IPS-NIHi7 (cell line): ENCODE results near the gene CNKSR2.

Experiments used
- DNase-seq: peaks from one replicate; pipeline ENCODE4 v3.0.0; 2012; ENCODE audit warnings: mixed read lengths; ENCODE audit errors: extremely low spot score

The CNKSR2 gene

GRCh38 chrX:21666679-21667078 is 292.5 kb downstream of the CNKSR2 start:
- no peak for DNase-seq

DNA sequence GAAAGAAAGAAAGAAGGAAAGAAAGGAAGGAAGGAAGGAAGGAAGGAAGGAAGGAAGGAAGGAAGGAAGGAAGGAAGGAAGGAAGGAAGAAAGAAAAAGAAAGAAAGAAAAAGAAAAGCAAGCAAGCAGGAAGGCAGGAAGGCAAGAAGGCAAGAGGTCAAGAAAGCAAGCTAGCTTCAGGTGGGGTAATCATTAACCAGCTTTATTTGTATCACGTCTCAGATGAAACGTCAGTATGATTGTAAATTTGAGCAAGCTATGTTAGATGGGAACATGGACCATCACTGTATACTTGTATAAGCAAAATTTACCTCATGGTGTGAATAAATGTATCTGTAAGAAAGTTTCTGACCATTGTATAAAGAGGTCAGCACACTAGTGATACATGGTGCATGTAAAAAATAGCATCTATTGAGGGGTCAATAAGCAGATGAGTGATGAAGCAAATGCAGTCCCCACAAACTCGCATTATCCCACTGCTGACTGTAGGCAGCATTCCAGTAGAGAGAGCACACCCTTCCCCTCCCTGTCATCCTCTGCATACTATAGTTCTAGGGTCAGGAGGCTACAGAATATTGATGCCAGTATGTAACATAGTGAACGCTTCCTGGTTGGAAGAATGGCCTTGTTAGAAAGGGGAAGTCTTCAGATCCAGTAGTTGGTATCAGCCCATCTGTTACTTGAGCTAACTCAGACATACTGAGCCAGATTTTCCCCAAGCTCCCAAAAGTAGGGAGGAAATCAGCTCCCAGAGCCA is 300.4 kb downstream of the CNKSR2 start:
- DNase-seq = no peak

DNA sequence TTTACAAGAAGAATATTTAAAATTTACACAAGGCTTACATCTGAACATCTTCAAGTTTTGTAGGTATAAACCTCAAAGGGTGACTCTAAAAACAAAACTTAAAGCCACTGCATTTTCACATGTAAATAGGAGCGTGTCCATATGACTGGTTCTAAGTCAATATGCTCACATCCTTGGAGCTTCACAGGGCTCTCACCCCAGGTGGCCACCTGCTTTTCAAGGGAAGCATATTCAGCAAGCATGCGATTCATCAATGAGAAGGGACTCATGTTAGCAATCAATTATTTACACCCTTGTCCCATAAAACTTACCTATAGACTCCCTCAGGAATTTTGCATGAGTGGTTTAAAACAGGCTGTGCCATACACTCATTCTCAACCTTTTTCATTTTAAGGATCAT is 301.7 kb downstream of the CNKSR2 start:
- DNase-seq = no peak

- no peak for DNase-seq
These were observed 303.9 kb downstream of the CNKSR2 start for GRCh38 chrX:21678048-21678612.

DNA sequence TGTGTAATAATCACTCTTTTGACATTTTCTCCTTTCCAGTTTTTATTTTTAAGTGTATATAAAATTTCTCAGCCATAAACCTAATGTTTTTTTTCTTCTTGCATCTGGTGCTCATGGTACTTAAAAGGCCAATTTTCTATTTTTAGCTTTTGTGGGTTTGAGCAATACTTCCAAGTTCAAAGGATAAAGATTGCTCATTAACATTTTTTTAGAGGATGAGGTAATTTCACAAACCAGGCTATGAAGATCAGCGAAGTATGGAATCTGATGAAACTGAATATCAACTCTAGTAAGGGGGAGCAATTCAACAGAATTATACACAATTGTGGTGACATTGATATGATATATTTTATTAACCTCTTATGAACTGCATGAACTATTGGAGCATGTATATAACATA is 309.7 kb downstream of the CNKSR2 start:
- DNase-seq = no peak

- no peak for DNase-seq
These were observed 317.3 kb downstream of the CNKSR2 start for GRCh38 chrX:21691512-21692018.

DNA sequence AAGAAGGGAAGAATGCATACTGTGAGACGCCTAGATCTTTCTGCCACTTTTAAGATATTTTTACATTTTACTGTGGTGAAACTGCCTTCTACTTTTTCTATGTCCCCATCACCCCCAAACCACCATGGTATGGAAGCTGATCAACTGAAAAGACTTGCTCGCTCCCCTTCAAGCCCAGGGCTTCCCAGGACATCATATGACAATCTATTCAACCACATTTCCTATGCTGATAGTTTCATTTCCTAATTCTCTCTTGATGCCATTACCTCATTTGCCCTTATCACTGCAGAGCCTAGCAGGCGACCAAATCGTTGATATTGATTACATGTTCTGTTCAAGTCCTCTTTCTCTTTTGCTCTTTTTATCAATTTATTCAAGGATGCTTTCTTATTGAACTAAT is 324.1 kb downstream of the CNKSR2 start:
- no peak for DNase-seq

- DNase-seq = no peak
These were observed 324.9 kb downstream of the CNKSR2 start for GRCh38 chrX:21699136-21699535.

DNA sequence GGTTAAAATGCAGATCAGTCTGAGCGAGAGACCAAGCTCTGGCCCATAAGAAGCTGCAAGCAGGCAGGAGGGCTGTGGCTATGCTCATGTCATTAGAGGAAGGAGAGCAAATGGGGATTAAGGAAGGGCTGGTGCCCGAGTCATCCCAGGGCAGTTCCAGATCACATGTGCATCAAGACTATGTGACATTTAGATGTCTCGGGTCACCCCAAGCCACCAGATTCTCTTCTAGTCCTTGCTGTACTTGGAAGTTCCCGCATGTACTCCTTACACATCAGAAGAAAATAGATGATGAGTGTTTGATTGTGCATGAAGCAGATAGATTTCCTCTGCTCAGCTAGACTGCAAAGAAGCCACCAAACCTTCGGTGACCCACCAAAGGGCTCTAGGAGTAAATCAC is 326.1 kb downstream of the CNKSR2 start:
- DNase-seq = no peak

- no peak for DNase-seq
These were observed 326.7 kb downstream of the CNKSR2 start for GRCh38 chrX:21700967-21701366.

DNA sequence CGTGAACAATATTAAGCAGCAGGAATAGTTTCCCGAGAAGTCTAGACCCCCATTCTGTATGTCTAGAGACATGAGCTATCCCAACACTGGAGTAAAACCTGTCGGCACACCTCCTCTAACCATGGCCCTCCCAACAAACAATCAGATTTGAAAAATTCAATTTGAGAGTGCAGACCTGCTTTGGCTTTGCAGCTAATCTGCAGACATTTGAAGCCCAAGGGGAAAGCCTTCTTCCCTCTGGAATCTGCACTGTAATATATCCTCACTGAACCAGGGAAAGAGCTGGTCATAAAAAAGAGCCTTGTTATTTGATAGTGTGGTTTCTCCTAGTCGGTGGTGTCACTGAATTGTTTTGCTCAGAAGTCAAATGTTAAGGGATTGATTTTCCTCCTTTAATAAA is 328.5 kb downstream of the CNKSR2 start:
- DNase-seq = no peak
